Endometrial microvascular endothelial cells (primary cell): ENCODE measurements around the gene SOX8. TPM values are rescaled to one million over a fixed set of nuclear protein-coding genes. Genes with fewer than 3 reads are reported as not detected.

Source experiments
- in situ Hi-C: cut with HindIII; loops from 2 replicates; pipeline ENCODE4 v1.10.0; 2017; ENCODE audit warnings: low sequenced_read_pairs, low pct_unique_long_range_greater_than_20kb; ENCODE audit errors: inconsistent ontology term
- total RNA-seq: library from RNA; depleted of rRNA; stranded (reverse); fragments of >200 nt; gene quantifications from one replicate; pipeline ENCODE4 v1.2.3, GENCODE V29; 2015; ENCODE audit errors: inconsistent ontology term

Gene SOX8
- total RNA-seq, 1 donor from 2014 or later: not detected

DNA sequence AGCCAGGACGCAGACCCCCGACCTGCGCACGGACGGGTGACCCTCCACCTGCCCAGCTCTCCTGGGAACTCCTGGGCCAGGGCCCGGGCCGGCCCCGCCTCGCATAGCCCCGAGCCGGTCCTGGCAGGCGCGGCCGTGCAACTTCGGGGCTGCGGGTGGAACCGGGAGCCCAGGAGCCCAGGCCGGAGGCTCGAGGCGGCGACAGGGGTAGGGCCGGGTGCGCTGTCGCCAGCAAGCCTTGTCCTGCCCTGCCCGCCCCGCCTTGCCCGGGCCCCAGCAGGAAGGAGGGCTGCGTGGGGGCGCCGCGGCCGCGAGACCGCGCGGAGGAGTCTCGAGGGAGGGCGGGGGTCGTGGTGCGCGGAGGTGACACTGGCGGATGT, 11.2 kb upstream of the SOX8 start:
- in situ Hi-C loops: no loop called here

GRCh38 chr16:970766-971581, 10.6 kb upstream of the SOX8 start, which contains the start of gene LMF1:
Gene LMF1 (minus strand): TSS chr16:970984. CDS start chr16:970980, 4 bp downstream.
- in situ Hi-C loops: no loop called here

DNA sequence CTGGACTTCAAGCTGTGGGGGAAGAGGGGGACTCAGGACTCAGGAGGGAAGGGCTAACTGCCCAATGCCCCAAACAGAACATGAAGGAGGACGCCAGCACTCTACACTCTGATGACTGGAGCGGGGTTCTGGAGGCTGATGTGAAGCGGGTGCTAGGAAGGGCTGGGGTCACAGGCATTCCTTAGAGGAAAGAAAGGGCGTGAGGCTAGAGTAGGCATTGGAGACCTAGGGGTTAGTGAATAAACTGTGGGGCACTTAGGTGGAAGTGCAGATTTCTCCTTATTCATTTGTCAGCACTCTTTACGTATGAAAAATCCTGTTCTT, 10.0 kb upstream of the SOX8 start:
- in situ Hi-C loops: no loop called here

DNA sequence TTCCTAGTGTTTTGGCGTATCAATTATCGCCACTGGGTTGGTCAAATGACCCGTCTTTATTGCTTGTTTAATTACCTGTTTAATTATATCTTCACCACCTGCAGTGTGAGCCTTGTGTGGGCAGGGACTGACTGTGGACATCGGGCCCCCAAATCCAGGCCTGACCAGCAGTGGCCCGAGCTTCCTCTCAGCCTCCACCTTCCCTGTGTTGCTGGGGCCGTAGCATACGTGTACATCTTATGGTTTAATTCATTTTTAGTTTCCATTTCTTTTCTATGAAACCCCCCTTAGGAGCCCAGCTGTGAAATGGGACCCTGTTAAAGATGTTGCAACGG, 9.6 kb upstream of the SOX8 start:
- in situ Hi-C loops: no loop called here

- in situ Hi-C loops: no loop called here
These were observed 9.1 kb upstream of the SOX8 start for GRCh38 chr16:972316-973002.

- in situ Hi-C loops: no loop called here
These were observed 8.2 kb upstream of the SOX8 start for GRCh38 chr16:973366-973765.

- in situ Hi-C loops: no loop called here
These were observed 7.5 kb upstream of the SOX8 start for GRCh38 chr16:974001-974601.

DNA sequence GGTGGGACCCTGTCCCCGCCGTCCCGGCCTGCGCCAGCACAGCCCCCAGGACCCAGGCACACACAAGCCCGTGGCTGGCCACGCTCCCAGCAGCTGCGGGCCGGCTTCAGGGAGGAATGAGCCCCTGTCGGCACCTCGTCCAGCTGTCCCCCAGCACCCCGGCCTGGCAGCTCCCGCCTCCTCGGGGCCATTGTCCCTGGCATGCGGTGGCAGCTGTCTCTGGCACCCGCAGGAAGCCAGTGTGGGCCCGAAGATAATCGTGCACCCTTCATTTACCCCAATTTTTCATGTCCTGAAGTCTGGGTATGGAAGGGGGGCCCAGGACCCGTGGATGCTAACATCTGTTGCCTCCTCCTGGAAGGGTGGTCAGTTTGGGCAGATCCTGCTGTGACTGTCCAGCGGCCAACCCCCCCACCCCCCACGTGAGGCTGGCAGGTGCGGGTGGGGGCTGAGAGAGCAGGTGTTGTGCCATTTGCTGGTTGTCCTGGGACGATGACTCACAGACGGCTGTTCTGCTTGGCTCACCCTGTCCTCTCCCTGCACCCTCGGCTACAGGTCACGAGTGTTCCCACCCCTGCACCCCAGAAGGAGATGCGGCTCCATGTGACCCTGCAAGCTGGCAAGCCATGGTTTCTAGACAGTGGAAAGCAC, 6.8 kb upstream of the SOX8 start:
- in situ Hi-C loops: loop anchor here (25.0 kb wide), 1 partner anchor 137 kb away; no protein-coding TSS in a partner anchor

DNA sequence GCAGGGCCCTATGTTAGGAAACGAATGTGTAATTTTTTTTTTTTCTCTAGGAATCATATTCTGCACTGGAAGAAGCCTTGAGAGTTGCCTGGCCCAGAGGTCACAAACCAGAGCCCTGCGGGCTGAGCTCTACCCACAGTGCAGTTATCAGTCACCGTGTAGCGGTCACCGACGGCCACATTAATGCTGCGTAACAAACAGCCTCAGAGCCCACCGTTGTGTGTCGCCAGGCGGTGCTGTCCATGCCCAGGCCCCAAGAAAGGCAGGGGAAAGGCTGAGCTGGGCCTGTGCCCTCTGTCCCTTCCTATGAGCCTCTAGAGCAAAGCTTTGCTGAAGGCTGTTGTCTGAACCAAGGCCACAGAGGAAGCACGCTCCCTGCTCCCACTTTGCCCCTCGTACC, 6.3 kb upstream of the SOX8 start:
- in situ Hi-C loops: loop anchor here (25.0 kb wide), 1 partner anchor 138 kb away; no protein-coding TSS in a partner anchor

DNA sequence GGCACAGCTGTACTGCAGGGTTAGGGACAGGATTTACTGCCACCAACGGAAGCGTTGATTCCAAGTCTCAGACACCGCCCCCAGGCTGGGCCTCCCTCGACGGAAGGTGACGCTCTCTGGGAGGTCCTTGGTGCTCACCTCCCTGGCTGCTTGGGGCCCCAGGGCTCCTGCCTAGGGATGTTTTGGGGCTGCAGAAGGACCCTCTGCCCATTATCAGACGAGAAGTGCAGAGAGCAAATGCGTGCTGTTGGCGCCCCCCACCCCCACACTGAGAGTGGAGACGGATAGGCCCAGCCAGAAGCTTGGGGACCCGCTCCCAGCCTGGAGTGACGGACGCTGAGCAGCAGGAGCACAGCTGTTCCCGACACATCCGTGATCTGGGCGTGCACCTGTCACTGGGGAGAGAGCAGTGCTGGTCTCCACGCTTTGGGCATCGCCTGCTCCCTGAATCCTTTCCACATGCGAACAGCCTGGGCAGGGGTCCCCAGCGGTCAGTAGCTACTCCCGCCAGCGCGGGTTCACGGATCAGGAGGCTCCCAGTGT, 5.1 kb upstream of the SOX8 start:
- in situ Hi-C loops: loop anchor here (25.0 kb wide), 1 partner anchor 139 kb away; no protein-coding TSS in a partner anchor

DNA sequence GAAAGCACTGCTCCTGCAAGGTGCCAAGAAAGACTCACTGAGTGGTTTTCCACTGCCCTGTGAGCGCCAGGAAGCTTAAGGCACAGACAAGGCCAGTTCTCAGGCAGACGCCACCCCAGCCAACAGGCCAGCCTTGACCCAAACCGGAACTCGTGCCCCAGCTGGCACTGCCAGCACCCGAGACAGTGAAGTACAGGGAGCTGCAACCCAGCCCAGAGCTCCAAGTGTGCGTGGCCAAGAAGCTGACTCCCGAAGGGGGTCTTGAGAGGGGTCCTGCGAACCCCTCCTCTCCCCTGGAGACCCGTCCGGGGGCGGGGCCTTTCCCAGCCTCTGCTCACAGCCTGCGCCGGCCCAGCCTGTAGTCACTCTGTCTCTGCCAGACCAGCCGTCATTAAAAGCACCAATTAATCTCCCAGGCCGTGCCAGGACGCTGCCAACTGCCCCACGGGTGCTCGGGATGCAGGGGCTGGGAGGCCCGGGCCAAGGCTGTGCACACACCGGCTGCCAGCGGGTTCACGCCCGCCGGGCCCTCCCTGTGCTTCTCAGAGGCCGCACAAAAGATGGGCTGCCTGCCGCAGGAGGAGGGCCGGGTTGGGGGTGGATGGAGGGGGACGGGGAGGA, 4.4 kb upstream of the SOX8 start:
- in situ Hi-C loops: loop anchor here (25.0 kb wide), 1 partner anchor 140 kb away; no protein-coding TSS in a partner anchor

DNA sequence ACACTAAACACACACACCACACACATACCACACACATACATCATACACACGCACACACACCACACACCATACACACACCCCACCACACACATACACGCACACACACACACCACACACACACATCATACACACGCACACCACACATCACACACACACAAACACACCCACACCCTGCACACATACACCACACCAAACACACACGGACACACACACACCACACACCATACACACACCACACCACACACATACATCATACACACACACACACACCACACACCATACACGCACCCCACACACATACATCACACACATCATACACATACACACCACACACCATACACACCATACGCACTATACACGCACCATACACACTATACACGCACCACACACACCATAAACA, 3.7 kb upstream of the SOX8 start:
- in situ Hi-C loops: loop anchor here (25.0 kb wide), 1 partner anchor 141 kb away; no protein-coding TSS in a partner anchor

DNA sequence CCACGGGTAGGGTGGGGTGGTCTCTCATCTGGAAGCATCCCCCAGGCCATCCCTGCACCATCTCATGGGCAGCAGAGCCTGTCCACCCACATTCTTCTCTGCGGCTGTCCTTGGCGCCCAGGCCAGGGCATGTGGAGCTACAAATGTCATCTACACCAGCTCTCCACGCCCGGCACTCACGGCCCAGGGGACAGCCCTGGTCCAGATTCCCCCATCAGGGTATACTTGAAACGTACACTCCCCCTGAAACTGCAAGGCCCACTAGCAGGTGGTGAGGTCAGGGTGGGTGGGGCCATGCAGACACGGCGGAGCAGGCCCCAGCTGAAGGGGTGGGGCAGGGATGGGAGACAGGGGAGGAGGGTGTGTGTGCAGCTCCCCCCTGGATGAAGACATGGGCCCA, 3.2 kb upstream of the SOX8 start:
- in situ Hi-C loops: loop anchor here (25.0 kb wide), 1 partner anchor 141 kb away; no protein-coding TSS in a partner anchor

DNA sequence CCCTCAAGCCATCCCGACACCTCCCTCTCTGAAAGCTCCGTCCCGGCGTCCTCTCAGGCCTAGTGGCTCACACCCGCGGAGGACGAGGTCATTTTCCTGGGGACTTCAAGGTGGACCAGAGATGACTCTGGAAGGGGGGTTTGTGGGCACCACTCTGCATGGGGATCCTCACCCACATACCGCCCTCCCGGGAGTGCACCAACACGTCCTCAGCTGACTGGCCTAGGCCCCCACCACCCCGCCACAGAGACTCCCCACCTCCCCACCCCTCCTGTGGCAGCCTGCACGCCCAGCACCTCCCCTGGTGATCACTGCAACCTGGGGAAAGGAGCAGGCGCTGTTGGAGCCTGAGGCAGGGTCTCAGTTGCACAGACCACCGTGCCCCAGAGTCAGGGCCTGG, 2.4 kb upstream of the SOX8 start:
- in situ Hi-C loops: loop anchor here (25.0 kb wide), 1 partner anchor 142 kb away; no protein-coding TSS in a partner anchor

DNA sequence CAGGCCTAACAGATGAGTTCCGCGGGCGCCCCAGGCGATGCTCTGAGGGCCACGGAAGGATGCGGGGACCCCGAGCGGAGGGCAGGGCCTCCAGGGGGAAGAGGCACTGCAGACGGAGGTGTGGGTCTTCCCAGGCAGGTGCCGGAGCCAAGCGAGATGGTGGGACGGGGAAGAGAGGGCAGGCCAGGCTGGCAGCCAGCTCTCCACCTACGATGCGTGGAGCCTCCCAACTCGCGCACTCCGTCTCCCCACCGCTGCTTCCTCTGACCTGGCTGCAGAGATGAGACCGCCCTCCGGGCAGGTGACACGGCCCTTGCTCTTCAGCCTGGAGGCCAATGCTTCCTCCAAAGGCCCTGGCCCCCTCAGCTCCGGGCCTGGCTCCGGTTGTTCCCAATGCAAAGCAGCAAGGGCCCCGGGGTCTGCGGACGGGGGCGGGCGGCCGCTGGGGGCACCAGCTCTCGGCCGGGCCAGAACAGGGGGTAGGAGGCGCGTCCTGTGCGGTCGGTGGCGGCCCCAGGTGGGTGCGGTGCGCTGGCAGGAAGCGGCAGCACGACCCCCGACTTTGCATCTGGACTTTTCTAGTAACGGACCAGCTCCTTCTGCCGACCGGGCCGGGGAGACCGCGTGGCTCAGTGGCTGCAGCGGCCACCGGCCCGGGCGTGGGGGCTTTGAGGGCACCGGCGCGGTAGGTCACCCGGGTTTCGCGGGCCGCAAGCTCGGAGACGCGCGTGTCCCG, 1.5 kb upstream of the SOX8 start:
- in situ Hi-C loops: loop anchor here (25.0 kb wide), 1 partner anchor 143 kb away; no protein-coding TSS in a partner anchor

DNA sequence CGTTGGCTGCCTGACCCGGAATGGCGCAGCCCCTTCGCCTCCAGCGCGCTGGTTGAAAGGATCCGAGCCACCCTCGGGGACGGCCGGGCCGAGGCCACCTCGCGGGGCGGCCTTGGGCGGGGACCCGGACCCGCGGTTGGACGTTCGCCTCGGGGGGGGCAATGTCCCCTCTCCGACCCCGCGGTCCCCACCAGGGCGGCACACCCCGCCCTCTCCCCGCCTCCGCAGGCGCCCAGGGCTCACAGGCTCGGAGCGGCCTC, 1.0 kb upstream of the SOX8 start:
- in situ Hi-C loops: loop anchor here (25.0 kb wide), 1 partner anchor 143 kb away; no protein-coding TSS in a partner anchor

- in situ Hi-C loops: loop anchor here (25.0 kb wide), 1 partner anchor 145 kb away; no protein-coding TSS in a partner anchor
These were observed 824 bp downstream of the SOX8 start for GRCh38 chr16:982145-983043.
